Right atrium auricular region (tissue), 2 donors: ENCODE measurements around the gene ATF7IP2. TPM values are rescaled to one million over a fixed set of nuclear protein-coding genes. Genes with fewer than 3 reads are reported as not detected.

Source experiments
- DNase-seq: peaks from one replicate; pipeline ENCODE4 v3.0.0-alpha.2; 2019; ENCODE audit warnings: low spot score
- H3K27ac ChIP-seq, 2 donors: fragments of 200-600 bp; sonication (generic); 1 replicate in 1 of 2; 2 replicates in 1 of 2; pipeline ENCODE4 v1.5.1; 2016 to 2019
- H3K27me3 ChIP-seq, 2 donors: fragments of 200-600 bp; sonication (generic); one replicate each; pipeline versions ENCODE4 v1.5.1 to v1.6.0; 2017 to 2019
- H3K36me3 ChIP-seq: fragments of 200-600 bp; sonication (generic); one replicate; pipeline ENCODE4 v1.5.1; 2016
- H3K4me1 ChIP-seq, 2 donors: fragments of 200-600 bp; sonication (generic); one replicate each; pipeline versions ENCODE4 v1.5.1 to v1.6.0; 2017 to 2019
- H3K4me3 ChIP-seq, 2 donors: fragments of 200-600 bp; sonication (generic); 1 replicate in 1 of 2; 2 replicates in 1 of 2; pipeline ENCODE4 v1.5.1; 2017 to 2019; ENCODE audit warnings: mild to moderate bottlenecking in 1 of 2, moderate library complexity in 1 of 2
- H3K9me3 ChIP-seq, 2 donors: fragments of 200-600 bp; sonication (generic); one replicate each; pipeline ENCODE4 v1.5.1; 2019
- CTCF ChIP-seq, 2 donors: fragments of 200-600 bp; sonication (generic); IDR thresholded peaks; one replicate each; pipeline ENCODE4 v1.5.1; 2019; ENCODE audit warnings: antibody characterized with exemption in 2 of 2
- total RNA-seq, 2 donors: library from RNA; depleted of rRNA; stranded (reverse); fragments of >200 nt; gene quantifications; one replicate each; pipeline ENCODE4 v1.1.0, GENCODE V29; 2016

The ATF7IP2 gene
- total RNA-seq, 2 donors from 2014 or later, result 22.6 to 32.7 TPM

GRCh38 chr16:10522966-10523365, 137.1 kb downstream of the ATF7IP2 start:
- Histone ChIP-seq H3K36me3 (peaks cover 23% of the 10 kb centered on the region), H3K27me3 (no peaks in the 10 kb centered on the region), H3K27ac (no peak overlapping the region), H3K4me3 (no peak overlapping the region), H3K4me1 (no peaks in the 10 kb centered on the region), H3K9me3 (no peaks in the 10 kb centered on the region)
- no peak for TF ChIP-seq CTCF (IDR thresholded peaks at IDR 0.05)
- DNase-seq, result no peak

DNA sequence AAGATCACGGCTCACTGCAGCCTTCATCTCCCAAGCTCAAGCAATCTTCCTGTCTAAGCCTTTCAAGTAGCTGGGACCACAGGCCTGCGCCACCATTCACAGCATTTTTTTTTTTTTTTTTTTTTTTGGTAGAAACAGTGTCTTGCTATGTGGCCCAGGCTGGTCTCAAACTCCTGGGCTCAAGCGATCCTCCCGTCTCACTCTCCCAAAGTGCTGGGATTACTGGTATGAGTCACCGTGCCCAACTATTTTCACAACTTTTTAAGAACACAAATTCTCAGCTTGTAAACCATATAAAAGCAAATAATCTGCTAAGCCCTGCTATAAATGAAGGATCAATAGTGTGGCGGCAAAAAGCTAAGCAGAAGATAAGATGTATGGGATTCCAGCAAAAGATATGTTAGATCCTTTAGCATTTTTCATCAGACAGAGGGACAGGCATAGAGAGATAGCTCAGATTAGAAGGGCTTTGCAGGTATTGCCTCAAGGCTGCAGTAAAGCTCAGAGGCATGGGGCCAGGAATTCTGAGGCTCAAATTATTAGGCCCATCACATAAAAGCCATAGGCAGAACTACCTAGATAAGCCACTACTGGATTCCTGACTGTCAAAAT, 139.5 kb downstream of the ATF7IP2 start:
- TF ChIP-seq CTCF (IDR thresholded peaks at IDR 0.05), result no peak

GRCh38 chr16:10526962-10527361, 141.1 kb downstream of the ATF7IP2 start:
- no peak for DNase-seq
- TF ChIP-seq CTCF (IDR thresholded peaks at IDR 0.05), result no peak
- Histone ChIP-seq H3K4me1 (no peaks in the 10 kb centered on the region), H3K36me3 (peaks cover 36% of the 10 kb centered on the region), H3K9me3 (no peaks in the 10 kb centered on the region), H3K27ac (no peak overlapping the region), H3K4me3 (no peak overlapping the region), H3K27me3 (no peaks in the 10 kb centered on the region)

More for the DNA sequence above, 139.5 kb downstream of the ATF7IP2 start:
- H3K4me1 ChIP-seq, result no peaks in the 10 kb centered on the region
- H3K9me3 ChIP-seq, result no peaks in the 10 kb centered on the region
- no peak for DNase-seq
- no peaks in the 10 kb centered on the region for H3K27me3 ChIP-seq
- no peak overlapping the region for H3K27ac ChIP-seq
- no peak overlapping the region for H3K4me3 ChIP-seq
- H3K36me3 ChIP-seq, result peaks cover 27% of the 10 kb centered on the region

- no peaks in the 10 kb centered on the region for H3K27me3 ChIP-seq
- peaks cover 52% of the 10 kb centered on the region for H3K36me3 ChIP-seq
- H3K4me3 ChIP-seq, result no peak overlapping the region
- no peak for DNase-seq
- no peak for TF ChIP-seq CTCF (IDR thresholded peaks at IDR 0.05)
- H3K9me3 ChIP-seq, result no peaks in the 10 kb centered on the region
- no peaks in the 10 kb centered on the region for H3K4me1 ChIP-seq
- no peak overlapping the region for H3K27ac ChIP-seq
Measured at GRCh38 chr16:10528635-10529034, 142.8 kb downstream of the ATF7IP2 start.

DNA sequence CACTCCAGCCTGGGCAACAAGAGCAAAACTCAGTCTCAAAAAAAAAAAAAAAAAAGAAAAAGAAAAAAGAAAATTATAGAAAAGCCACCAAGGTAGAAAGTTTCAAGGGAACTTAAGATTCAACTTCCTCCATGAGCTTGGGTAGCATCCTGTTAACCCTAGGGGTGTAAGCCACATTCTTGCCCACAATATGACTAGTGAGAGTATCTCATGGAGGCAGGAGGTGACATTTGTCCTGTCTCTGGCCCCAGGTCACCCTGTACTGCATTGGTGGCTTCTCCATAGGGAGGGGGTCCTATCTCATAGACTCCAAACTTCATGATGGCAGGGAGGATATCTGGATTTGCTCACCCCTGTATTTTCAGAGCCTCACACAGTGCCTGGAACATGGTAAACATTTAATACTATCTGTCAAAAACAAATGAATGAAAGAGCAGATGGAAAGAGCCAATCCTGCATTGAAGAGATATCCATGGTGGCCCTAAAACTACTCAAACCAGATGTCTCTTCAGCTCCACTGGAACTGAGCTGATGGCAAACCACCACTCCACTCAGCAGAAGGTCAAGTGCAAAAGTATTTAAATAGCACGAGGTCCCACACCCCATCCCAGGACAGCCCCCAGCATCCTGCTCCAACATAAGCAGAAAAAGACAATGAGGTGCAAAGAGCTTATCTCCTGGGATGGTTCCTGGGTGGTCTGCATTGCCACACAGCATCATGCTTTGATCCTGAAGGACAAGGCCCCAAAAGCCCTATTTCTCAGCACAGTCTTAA, 144.2 kb downstream of the ATF7IP2 start:
- no peaks in the 10 kb centered on the region for H3K4me1 ChIP-seq
- DNase-seq, result no peak
- no peaks in the 10 kb centered on the region for H3K9me3 ChIP-seq
- peak overlapping the region; percentile 43 to 70 for H3K27ac ChIP-seq
- TF ChIP-seq CTCF (IDR thresholded peaks at IDR 0.05), result no peak
- no peak overlapping the region for H3K4me3 ChIP-seq
- peaks cover 65% of the 10 kb centered on the region for H3K36me3 ChIP-seq
- no peaks in the 10 kb centered on the region for H3K27me3 ChIP-seq
